RKO (cell line): ENCODE measurements around the gene RYR2.

ENCODE experiments used
- DNase-seq: peaks from one replicate; pipeline ENCODE4 v3.0.0-alpha.2; 2016; ENCODE audit warnings: low spot score

RYR2 gene

GRCh38 chr1:237197470-237198425 is 155.8 kb downstream of the RYR2 start:
- peak; percentile 16 for DNase-seq

DNA sequence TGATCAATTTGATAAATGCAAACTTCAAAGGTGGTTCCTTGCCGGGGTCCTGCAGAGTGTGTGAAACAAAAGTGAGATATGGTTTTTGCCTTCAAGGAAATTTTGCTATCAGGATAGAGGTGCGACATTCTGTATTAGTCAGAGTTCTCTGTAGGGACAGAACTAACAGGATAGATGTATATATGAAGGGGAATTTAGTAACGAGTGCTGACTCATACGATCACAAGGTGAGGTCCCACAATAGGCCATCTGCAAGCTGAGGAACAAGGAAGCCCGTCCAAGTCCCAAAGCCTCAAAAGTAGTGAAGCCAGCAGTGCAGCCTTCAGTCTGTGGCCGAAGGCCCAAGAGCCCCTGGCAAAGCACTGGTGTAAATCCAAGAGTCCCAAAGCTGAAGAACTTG is 157.0 kb downstream of the RYR2 start:
- DNase-seq: no peak

GRCh38 chr1:237201155-237201554 is 159.2 kb downstream of the RYR2 start:
- DNase-seq: no peak

GRCh38 chr1:237204841-237205240 is 162.9 kb downstream of the RYR2 start:
- no peak for DNase-seq

- no peak for DNase-seq
Measured at GRCh38 chr1:237205400-237206064, 163.5 kb downstream of the RYR2 start.

GRCh38 chr1:237206065-237206414 is 164.1 kb downstream of the RYR2 start:
- no peak for DNase-seq

GRCh38 chr1:237211031-237211430 is 169.0 kb downstream of the RYR2 start:
- peak; percentile 3 for DNase-seq

GRCh38 chr1:237211540-237211939 is 169.6 kb downstream of the RYR2 start:
- DNase-seq: no peak

GRCh38 chr1:237219751-237220642 is 178.0 kb downstream of the RYR2 start:
- DNase-seq: no peak

DNA sequence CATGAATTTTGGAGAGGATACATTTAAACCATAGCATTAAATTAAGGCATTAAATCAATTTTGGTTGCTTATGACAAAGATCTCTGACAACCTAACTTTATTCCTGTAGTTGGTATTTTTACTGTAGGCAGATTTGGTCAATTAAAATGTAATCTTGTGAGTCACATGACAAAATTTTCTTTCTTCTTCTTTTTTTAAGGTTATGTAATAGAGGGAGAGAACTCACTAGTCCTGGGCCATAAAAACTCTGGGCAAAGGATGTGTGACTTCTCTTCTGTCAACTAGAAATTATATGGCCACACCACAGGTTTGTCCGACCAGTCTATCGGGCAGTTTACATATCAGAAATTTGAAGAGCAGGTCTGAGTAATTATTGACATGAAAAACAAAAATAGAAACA is 181.4 kb downstream of the RYR2 start:
- DNase-seq: no peak

GRCh38 chr1:237226177-237226944 is 184.4 kb downstream of the RYR2 start:
- no peak for DNase-seq

GRCh38 chr1:237227476-237227875 is 185.5 kb downstream of the RYR2 start:
- no peak for DNase-seq

DNA sequence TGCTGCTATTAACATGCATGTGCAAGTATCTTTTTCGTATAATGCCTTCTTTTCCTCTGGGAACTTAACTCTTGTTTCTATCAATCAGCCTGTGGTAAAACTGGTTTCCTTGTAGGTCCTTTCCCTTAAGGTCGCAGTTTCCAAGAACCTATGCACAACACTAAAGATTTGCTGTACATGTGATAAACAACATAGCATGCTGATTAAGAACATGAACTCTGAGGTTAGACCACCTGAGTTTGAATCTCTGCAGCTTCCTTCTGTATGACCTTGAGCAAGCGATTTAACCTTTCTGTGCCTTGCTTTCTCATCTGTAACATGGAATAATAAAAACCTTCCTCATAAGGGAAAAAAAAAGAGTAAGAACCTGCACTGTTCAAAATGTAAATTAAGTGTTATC is 186.4 kb downstream of the RYR2 start:
- DNase-seq: no peak

- DNase-seq: no peak
Measured at GRCh38 chr1:237229333-237229732, 187.3 kb downstream of the RYR2 start.

DNA sequence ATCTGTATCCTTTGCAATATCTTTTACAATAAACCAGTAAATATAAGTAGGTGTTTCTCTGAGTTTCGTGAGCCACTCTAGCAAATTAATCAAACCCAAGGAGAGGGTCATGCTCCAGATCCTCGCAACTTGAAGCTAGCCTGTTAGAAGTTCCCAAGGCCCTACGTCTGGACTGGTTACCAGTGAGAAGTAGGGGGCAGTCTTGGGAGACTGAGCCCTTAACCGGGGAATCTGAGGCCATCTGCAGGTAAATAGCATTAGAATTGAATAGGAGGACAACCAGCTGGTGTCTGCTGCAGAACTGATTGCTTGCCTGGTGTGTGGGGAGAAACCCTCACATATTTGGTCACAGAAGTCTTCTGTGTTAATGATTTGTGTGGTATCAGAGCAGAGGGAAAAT is 190.5 kb downstream of the RYR2 start:
- DNase-seq: no peak

DNA sequence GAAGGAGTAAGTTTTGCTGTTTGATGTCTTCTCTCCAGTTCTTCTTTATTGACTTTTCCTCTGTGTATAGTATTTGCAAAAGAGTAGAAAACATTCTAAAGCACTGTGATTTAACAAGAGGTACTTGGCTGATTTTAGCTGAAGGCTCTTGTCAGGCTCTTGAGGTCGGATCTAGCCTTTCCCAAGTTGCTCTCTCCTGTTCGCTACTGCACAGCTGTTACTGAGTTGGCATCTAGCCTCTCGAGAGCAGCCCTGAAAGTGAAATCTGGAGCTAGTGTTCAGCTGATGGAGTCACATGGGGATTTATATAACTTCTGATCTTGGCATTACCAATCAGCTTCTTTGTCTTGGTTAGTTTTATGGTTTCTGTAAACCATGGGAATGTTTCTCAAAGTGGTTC is 193.1 kb downstream of the RYR2 start:
- DNase-seq: no peak

DNA sequence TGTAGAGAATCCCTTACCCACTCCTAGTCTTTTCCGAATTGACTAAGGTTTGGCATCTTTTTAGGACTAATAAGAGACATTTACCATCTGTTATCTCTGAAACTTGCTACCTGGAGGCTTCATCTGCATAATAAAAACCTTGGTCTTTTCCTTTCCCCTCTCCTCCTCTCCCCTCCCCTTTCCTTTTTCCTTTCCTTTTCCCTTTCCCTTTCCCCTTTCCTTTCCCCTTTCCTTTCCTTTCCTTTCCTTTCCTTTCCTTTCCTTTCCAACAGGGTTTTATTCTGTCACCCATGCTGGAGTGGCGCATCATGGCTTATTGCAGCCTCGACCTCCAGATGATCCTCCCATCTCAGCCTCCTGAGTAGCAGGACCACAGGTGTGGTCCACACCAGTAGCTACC is 195.7 kb downstream of the RYR2 start:
- no peak for DNase-seq

- DNase-seq: no peak
Measured at GRCh38 chr1:237239248-237239647, 197.3 kb downstream of the RYR2 start.

GRCh38 chr1:237241038-237241437 is 199.1 kb downstream of the RYR2 start:
- DNase-seq: no peak

GRCh38 chr1:237244778-237245177 is 202.8 kb downstream of the RYR2 start:
- no peak for DNase-seq

DNA sequence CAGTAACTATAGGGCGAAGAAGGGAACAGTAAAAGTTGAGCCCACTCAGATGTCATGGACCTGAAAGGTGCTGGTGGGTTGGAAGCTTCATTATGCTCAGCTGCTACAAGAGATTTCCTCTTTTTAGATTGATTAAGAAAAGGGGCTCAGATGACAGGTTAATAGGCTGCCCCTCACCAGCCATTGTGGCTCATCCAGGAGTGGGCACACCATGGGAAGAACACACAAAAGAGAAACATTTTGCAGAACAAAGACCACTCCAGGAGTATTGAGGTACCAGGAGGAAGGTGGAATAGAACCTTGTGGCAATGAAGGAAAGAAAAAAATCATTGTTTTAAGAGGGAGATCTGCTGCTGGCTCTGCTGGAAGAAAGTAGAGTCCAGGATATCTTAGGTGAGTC is 205.5 kb downstream of the RYR2 start:
- no peak for DNase-seq

DNA sequence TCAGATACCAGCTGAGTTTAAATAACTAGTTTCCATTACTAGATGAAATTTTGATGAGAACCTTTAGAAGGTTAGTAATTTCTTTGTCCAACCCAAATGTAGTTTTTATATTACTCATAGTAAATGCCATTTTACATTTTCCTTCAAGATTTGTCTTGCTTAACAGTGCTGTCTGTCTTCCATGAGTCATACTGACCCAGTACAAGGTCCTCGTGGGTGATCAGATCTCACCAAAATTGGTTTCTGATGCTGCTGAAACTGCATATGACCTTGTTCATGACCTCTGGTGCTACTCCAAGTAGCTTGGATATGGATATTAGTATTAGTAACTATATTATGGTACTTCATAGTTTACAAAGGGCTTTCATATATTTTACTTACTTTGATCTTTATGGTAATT is 207.1 kb downstream of the RYR2 start:
- DNase-seq: no peak
